HG02970 (cell line): ENCODE results near the gene FGD6.
"Not testable (repeated sequence)": the region's sequence is repeated elsewhere in the genome, so short reads cannot be mapped to it uniquely, and the experiment has no call there.

Experiments used
- ATAC-seq: cut with Tn5 transposase; IDR thresholded peaks from one replicate; pipeline ENCODE4 v1.9.1; 2021; ENCODE audit warnings: mild to moderate bottlenecking, moderate library complexity, moderate number of reproducible peaks; ENCODE audit not compliant: unreplicated experiment, low FRiP score

FGD6 gene

GRCh38 chr12:95235621-95236020, 18.4 kb upstream of the FGD6 start:
- ATAC-seq: not testable (repeated sequence)

- not testable (repeated sequence) for ATAC-seq
These were observed 16.9 kb upstream of the FGD6 start for GRCh38 chr12:95234187-95234586.

DNA sequence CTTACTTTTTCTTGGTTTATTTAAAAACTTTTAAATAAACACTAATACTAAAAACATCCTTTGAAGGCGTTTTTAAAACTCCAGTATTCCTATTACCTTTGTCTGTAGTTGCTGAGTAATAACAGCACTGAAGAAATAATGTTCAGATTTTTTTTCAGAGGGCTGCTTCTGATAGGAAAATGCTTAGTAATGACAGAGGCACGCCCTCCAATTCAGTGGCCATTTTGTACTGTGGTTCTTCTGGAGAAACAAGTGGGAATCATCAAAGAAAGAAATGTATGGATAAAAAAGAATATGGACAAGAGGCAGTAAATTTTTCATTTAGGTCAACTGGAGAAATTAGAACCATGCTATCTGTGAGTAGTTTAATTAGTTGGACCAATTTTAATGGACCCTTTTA, 13.9 kb upstream of the FGD6 start:
- ATAC-seq: no peak

DNA sequence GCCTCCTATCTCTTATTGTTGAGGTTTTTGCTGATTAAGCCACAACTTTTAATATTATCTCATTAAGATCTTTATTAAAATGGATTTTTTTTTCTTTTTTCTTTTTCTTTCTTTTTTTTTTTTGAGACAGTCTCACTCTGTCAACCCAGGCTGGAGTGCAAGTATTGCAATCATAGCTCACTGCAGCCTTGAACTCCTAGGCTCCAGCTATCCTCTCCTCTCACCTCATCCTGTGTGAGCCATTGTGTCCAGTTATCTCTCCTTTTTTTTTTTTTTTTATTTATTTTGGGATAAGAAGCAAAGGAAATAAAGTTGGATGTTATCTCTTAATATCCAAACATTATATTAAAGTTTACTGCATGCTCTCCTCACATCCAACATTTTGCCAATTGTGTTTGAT, 13.0 kb upstream of the FGD6 start:
- no peak for ATAC-seq

DNA sequence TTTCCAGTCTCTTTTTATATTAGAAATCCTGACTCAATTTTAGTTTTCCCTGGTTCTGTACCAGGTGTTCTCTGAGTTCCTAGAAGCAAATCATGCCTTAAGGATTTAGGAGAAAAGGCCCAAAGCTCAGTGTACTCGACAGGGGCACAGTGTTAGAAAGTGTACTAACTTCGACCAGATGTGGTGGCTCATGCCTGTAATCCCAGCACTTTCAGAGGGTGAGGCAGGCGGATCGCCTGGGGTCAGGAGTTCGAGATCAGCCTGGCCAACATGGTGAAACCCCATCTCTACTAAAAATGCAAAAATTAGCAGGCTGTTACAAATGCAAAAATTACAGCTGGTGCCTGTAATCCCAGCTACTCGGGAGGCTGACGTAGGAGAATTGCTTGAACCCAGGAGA, 12.4 kb upstream of the FGD6 start:
- ATAC-seq: no peak

GRCh38 chr12:95228617-95229016, 11.3 kb upstream of the FGD6 start:
- ATAC-seq: no peak

DNA sequence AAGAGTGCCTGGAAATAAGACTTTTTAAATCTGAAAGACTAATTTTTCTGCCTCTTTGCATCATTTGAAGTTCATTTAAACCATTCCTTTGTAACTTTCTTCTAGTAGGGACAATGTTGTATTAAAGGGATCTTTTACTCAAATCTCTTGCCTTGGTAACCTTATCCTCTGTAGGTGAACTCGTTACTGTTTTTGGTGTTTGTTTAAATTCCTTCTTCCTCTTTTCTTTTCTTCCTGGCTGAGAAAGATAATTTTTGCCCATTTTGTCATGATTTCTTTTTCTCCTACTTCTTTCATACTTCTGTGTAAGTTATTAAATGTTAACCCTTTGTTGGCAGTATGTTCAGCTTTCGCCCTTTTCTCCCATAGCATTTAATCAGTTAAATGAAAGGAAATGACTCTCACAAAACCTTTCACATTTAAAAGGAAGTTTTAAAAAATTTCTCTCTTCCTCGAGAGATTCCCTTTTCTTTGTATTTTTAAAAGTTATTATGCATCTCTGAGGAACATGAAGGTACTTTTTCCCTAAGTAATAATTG, 10.6 kb upstream of the FGD6 start:
- no peak for ATAC-seq

- no peak for ATAC-seq
These were observed 8.5 kb upstream of the FGD6 start for GRCh38 chr12:95225645-95226212.

- no peak for ATAC-seq
These were observed 7.2 kb upstream of the FGD6 start for GRCh38 chr12:95224202-95225170.

GRCh38 chr12:95220726-95221125, 3.5 kb upstream of the FGD6 start:
- no peak for ATAC-seq

GRCh38 chr12:95220190-95220589, 2.9 kb upstream of the FGD6 start:
- ATAC-seq: no peak

- ATAC-seq: no peak
These were observed 1.2 kb upstream of the FGD6 start for GRCh38 chr12:95218150-95219133.

GRCh38 chr12:95216711-95217376, 423 bp downstream of the FGD6 start:
- no peak for ATAC-seq

DNA sequence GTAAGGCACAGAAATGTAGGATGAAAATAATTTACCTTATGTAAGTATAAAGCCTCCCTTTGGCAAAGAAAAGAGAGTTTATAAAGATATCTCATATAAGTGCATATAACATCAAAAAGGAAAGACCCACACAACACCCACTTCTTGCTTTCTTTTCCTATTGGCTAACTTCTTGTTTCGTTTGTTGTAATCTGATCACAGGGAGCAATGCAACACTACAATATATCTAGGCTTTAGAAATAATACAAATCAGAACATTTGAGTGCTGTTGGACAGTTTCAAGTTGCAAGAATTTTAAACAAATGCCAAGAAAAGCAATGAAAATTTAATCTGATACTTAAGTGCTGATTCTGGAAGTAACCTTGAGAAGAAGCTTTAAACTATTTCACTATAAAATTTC, 1.3 kb downstream of the FGD6 start:
- no peak for ATAC-seq

GRCh38 chr12:95214466-95214865, 2.8 kb downstream of the FGD6 start:
- no peak for ATAC-seq

GRCh38 chr12:95213928-95214327, 3.3 kb downstream of the FGD6 start:
- no peak for ATAC-seq

GRCh38 chr12:95213119-95213518, 4.1 kb downstream of the FGD6 start:
- no peak for ATAC-seq

- no peak for ATAC-seq
These were observed 4.7 kb downstream of the FGD6 start for GRCh38 chr12:95212586-95212985.

GRCh38 chr12:95208678-95209077, 8.6 kb downstream of the FGD6 start:
- no peak for ATAC-seq

DNA sequence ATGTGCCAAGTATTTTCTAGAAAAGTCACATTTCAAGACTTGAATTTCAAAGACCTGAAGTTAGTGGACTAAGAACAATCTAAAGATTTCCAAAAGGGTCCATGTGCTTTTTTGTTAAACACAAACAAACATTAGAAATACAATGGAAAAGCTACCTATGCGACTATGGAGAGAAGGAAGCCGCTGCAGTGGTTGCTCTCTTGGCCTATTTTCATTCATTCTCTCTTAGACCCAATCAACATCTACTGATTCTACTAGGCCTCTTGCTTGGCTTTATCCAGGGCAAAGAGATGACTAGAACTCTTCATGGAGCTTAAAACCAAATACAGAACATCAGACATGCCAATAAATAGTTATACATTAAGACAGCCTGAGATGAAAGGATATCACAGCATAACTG, 9.9 kb downstream of the FGD6 start:
- no peak for ATAC-seq
